ENCODE measurements around the gene ADGRD1.
"Not testable (repeated sequence)": the region's sequence is repeated elsewhere in the genome, so short reads cannot be mapped to it uniquely, and the experiment has no call there.

Gene ADGRD1

DNA sequence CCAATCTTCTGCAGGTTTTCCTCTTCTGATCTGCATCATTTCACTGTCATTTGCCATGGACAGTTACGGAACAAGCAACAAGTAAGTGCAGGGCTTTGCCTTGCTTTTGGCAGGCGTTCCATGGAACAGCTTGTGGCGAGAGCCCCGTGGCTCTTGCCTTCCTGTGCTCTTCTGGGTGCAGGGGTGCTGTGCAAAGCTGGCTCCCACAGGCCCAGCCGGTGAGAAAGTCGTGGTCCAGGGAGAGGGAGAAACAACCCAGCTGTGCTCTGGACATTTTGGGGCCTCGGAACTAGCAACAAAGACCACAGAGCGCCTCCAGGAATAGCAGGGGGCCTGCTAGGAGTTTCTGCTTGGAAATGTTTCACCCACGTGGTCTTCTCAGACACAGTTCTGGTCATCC is 164.7 kb downstream of the ADGRD1 start:
- Histone ChIP-seq H3K4me1 (ENCODE audit: control insufficient read depth, low read depth, low read length) (no peaks in the 10 kb centered on the region), H3K9me3 (ENCODE audit: control insufficient read depth, low read depth, low read length) (no peaks in the 10 kb centered on the region), H3K36me3 (ENCODE audit: control insufficient read depth, low read depth, low read length) (no peaks in the 10 kb centered on the region), H3K4me3 (ENCODE audit: low read length) (no peak overlapping the region), H3K9ac (ENCODE audit: low read length) (no peak overlapping the region), H3K27ac (ENCODE audit: low read length) (no peak overlapping the region), H3K27me3 (ENCODE audit: control insufficient read depth, insufficient read depth, low read length) (no peaks in the 10 kb centered on the region)

DNA sequence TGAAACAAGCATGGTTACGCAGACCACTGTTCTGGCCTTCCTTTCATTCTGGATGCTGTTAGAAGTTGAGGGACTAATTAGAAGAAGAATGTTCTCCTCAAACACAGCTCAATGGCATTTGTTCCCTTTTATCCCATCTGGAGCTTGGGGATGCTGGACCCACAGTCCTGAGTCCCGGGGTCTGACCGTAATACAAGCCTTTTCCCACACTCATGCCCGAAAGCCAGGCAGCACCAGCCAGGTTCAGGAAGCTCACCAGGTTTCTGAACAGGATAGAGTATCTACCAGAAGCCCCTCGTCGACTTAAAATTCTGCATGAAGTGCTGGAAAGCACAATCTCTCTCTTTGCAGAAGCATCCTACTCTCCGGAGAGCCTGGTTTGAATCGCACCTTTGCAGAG is 165.6 kb downstream of the ADGRD1 start:
- H3K9me3 ChIP-seq (ENCODE audit: control insufficient read depth, low read depth, low read length); H3K27me3 ChIP-seq (ENCODE audit: control insufficient read depth, insufficient read depth, low read length): not testable (repeated sequence)

DNA sequence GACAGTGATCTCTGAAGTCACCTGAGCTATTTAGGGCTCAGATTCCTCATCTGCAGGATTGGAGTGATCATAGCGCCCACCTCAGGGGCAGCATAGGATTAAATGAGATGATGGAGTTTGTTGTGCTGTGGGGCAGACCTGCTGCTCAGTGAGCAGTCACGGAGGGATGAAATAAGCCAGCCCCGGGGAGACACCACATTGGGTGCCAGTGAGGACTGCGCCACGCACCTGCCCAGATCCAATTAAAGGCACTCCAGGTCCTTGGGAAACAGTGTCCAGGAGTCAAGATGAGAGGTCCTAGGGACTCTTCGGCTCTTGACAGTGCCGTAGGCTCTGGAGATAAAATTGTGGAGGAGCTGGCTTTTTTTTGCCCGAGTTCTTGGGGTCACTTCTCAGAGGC is 166.2 kb downstream of the ADGRD1 start:
- Histone ChIP-seq H3K36me3 (ENCODE audit: control insufficient read depth, low read depth, low read length) (no peaks in the 10 kb centered on the region), H3K27ac (ENCODE audit: low read length) (no peak overlapping the region), H3K9ac (ENCODE audit: low read length) (no peak overlapping the region), H3K4me3 (ENCODE audit: low read length) (no peak overlapping the region), H3K27me3 (ENCODE audit: control insufficient read depth, insufficient read depth, low read length) (no peaks in the 10 kb centered on the region), H3K9me3 (ENCODE audit: control insufficient read depth, low read depth, low read length) (no peaks in the 10 kb centered on the region), H3K4me1 (ENCODE audit: control insufficient read depth, low read depth, low read length) (no peaks in the 10 kb centered on the region)

More for the DNA sequence above, 165.6 kb downstream of the ADGRD1 start:
- H3K4me1 ChIP-seq (ENCODE audit: control insufficient read depth, low read depth, low read length); H3K9ac ChIP-seq (ENCODE audit: low read length); H3K4me3 ChIP-seq (ENCODE audit: low read length); H3K27ac ChIP-seq (ENCODE audit: low read length); H3K36me3 ChIP-seq (ENCODE audit: control insufficient read depth, low read depth, low read length): not testable (repeated sequence)

DNA sequence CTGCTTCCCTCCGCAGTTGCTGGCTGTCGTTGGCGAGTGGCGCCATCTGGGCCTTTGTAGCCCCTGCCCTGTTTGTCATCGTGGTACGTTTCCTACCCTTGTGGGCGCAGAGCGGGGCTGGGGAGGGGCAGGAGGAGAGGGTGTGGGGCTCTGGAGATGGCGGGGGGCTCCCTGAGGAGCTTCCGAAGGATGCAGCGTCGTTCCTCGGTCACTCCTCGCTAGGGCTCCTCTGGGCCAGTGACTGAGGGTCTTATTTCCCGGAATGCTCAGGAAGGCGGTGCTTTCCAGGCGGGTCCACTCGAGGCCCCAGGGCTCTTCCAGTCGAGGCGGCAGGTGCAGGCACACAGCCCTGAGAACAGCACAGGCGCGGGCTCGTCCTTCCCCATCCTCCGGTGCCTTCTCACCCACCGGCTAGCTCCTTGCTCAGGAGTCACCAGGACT is 167.1 kb downstream of the ADGRD1 start:
- Histone ChIP-seq H3K27me3 (ENCODE audit: control insufficient read depth, insufficient read depth, low read length) (no peaks in the 10 kb centered on the region), H3K9ac (ENCODE audit: low read length) (no peak overlapping the region), H3K4me1 (ENCODE audit: control insufficient read depth, low read depth, low read length) (no peaks in the 10 kb centered on the region), H3K4me3 (ENCODE audit: low read length) (no peak overlapping the region), H3K9me3 (ENCODE audit: control insufficient read depth, low read depth, low read length) (no peaks in the 10 kb centered on the region), H3K36me3 (ENCODE audit: control insufficient read depth, low read depth, low read length) (no peaks in the 10 kb centered on the region), H3K27ac (ENCODE audit: low read length) (no peak overlapping the region)

DNA sequence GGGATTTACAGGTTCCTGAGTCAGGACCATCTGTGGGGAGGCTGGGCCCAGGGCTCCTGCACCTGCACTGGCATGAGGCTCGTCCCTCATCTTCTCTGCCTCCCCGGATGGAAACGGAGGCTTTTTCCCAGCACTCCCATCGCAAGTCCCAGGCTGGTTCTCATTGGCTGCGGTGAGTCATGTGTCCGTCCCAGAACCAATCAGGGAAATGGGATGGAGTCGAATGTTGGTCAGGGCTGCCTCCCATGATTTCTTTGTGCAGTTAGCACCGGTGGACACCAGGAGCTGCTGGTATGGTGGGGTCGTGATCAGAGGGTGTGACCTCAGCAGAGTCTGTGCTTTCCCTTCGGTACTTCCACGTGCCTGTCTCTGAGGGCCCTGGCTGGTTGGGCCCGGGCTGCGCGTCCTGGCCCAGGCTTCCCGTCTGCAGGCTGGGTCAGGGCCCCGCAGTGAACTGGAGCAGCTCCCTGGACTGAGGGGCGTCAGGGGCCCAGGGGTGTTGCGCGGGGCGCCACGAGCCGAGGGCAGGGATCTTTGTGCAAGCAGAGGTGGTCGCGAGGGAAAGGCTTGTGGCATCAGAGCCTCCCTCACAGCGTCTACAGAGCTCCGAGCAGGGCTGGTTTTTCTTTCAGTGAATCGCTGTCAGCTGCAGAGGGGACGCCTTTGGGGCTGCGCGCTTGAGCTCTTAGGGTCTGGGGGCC is 168.1 kb downstream of the ADGRD1 start:
- Histone ChIP-seq H3K4me1 (ENCODE audit: control insufficient read depth, low read depth, low read length) (no peaks in the 10 kb centered on the region), H3K9ac (ENCODE audit: low read length) (no peak overlapping the region), H3K36me3 (ENCODE audit: control insufficient read depth, low read depth, low read length) (no peaks in the 10 kb centered on the region), H3K4me3 (ENCODE audit: low read length) (no peak overlapping the region), H3K27ac (ENCODE audit: low read length) (no peak overlapping the region), H3K27me3 (ENCODE audit: control insufficient read depth, insufficient read depth, low read length) (no peaks in the 10 kb centered on the region), H3K9me3 (ENCODE audit: control insufficient read depth, low read depth, low read length) (no peaks in the 10 kb centered on the region)

DNA sequence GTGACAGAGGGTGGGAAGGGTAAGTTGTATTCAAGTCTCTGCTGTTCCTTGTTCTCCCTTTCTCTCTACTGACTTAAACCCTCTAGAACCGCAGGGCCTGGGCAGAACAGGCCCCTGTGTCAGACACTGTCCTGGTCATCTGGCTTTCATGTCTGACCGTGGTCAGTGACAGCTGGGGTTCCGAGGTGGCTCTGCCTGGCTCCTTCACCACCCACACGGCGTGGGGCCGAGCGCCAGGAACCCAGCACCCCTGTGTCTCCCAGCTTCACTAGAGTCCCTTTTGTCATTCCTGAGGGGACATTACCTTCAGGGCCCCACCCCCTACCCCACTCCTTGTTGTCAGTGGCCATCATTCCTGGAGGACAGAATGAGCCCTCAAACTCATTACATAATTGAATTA is 168.9 kb downstream of the ADGRD1 start:
- H3K9me3 ChIP-seq (ENCODE audit: control insufficient read depth, low read depth, low read length): no peaks in the 10 kb centered on the region
- no peaks in the 10 kb centered on the region for H3K4me1 ChIP-seq (ENCODE audit: control insufficient read depth, low read depth, low read length)
- H3K27ac ChIP-seq (ENCODE audit: low read length): no peak overlapping the region
- no peaks in the 10 kb centered on the region for H3K27me3 ChIP-seq (ENCODE audit: control insufficient read depth, insufficient read depth, low read length)
- no peaks in the 10 kb centered on the region for H3K36me3 ChIP-seq (ENCODE audit: control insufficient read depth, low read depth, low read length)
- no peak overlapping the region for H3K9ac ChIP-seq (ENCODE audit: low read length)
- H3K4me3 ChIP-seq (ENCODE audit: low read length): no peak overlapping the region

DNA sequence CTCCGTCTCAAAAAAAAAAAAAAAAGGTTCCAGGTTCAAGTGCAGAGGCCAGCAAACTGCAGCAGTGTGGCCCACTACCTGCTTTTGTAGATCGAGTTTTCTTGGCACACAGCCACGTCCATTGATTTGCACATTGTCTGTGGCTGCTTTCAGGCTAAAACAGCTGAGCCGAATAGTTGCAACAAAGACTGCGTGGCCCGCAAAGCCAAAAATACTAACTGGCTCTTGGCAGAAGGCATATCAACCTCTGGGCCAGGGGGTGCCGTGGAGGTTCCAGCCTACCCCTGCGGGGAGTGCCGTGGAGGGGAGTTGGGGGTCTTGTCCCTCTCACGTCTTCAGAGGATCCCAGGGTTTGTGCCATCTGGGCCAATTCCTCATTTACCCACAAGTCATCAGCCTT is 170.1 kb downstream of the ADGRD1 start:
- Histone ChIP-seq H3K36me3 (ENCODE audit: control insufficient read depth, low read depth, low read length) (no peaks in the 10 kb centered on the region), H3K4me1 (ENCODE audit: control insufficient read depth, low read depth, low read length) (no peaks in the 10 kb centered on the region)

DNA sequence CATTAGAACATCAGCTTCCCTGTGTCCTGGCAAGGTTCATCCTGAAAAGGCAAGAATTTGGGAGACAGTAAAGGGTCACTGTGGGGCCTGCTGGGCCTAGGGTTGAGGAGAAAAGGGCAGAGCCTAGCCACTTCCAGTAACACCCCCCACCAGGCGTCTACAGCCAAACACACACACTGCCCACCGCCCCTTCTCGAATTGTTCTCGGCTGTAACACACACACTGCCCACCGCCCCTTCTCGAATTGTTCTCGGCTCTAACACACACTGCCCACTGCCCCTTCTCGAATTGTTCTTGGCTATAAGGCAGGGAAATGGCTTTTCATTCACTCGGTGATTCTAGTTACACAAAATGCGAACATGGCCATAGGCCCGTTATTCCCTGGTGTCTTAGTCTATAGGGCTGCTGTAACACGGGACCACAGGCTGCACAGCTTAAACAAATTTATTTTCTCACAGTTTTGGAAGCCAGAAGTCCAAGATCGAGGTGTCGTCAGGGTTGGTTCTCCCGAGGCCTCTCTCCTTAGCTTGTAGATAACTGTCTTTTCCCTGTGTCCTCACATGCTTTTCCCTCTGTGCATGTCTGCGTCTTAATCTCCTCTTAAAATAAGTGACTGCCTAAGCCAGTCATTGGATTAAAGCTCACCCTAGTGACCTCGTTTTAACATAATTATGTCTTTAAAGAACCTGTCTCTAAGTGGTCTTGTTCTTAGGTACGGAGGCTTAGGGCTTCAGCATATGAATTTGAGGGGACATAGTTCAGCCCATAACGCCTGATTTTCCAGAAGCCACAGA is 171.0 kb downstream of the ADGRD1 start:
- H3K9ac ChIP-seq (ENCODE audit: low read length): no peak overlapping the region
- no peaks in the 10 kb centered on the region for H3K4me1 ChIP-seq (ENCODE audit: control insufficient read depth, low read depth, low read length)
- no peaks in the 10 kb centered on the region for H3K27me3 ChIP-seq (ENCODE audit: control insufficient read depth, insufficient read depth, low read length)
- H3K9me3 ChIP-seq (ENCODE audit: control insufficient read depth, low read depth, low read length): no peaks in the 10 kb centered on the region
- H3K4me3 ChIP-seq (ENCODE audit: low read length): no peak overlapping the region
- H3K27ac ChIP-seq (ENCODE audit: low read length): no peak overlapping the region
- H3K36me3 ChIP-seq (ENCODE audit: control insufficient read depth, low read depth, low read length): no peaks in the 10 kb centered on the region

More for the DNA sequence above, 170.1 kb downstream of the ADGRD1 start:
- H3K9ac ChIP-seq (ENCODE audit: low read length): no peak overlapping the region
- H3K27me3 ChIP-seq (ENCODE audit: control insufficient read depth, insufficient read depth, low read length): no peaks in the 10 kb centered on the region
- no peak overlapping the region for H3K27ac ChIP-seq (ENCODE audit: low read length)
- no peaks in the 10 kb centered on the region for H3K9me3 ChIP-seq (ENCODE audit: control insufficient read depth, low read depth, low read length)
- no peak overlapping the region for H3K4me3 ChIP-seq (ENCODE audit: low read length)

DNA sequence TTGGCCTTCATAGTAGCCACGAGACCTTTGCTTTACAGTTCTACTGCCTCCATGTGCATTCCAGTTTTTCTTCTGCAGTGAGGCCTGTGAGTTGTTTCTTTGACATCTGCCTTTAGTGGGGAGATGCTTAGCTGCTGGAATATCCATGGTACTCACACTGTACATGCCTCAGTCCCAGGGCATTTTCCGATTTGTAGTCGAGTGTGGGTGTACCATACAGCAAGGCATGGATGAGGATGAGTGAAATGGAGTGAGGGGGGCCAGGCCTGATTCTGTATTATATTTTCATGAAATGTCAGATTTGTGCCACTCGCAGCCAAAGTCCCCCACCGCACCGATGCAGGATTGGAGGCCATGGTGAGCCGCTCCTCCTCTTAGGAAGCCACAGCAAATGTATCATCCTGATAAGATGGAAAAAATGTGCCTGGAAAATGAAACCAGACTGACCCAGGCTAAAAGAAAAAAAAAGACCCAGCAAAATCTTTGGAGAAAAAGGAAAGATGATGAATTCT is 173.0 kb downstream of the ADGRD1 start:
- H3K36me3 ChIP-seq (ENCODE audit: control insufficient read depth, low read depth, low read length): no peaks in the 10 kb centered on the region
- H3K4me3 ChIP-seq (ENCODE audit: low read length): no peak overlapping the region
- no peak overlapping the region for H3K27ac ChIP-seq (ENCODE audit: low read length)
- no peaks in the 10 kb centered on the region for H3K4me1 ChIP-seq (ENCODE audit: control insufficient read depth, low read depth, low read length)
- H3K27me3 ChIP-seq (ENCODE audit: control insufficient read depth, insufficient read depth, low read length): no peaks in the 10 kb centered on the region
- H3K9me3 ChIP-seq (ENCODE audit: control insufficient read depth, low read depth, low read length): no peaks in the 10 kb centered on the region
- H3K9ac ChIP-seq (ENCODE audit: low read length): no peak overlapping the region

DNA sequence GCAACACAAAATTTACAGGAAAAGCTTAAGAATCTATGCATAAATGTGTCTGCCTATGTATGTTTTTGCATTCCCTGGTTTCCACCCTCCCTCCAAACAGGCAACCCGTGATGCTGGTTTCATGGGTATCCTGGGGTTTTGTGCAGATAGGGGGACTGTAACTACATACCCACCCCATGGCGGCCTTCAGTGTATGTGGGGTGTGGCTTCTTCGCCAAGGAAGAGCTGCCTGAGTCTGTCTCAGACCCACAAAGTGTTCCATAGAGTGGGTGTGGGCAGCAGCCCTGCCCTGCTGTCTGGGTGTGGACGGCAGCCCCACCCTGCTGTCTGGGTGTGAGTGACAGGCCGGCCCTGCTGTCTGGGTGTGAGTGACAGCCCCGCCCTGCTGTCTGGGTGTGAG is 174.8 kb downstream of the ADGRD1 start:
- no peak overlapping the region for H3K4me3 ChIP-seq (ENCODE audit: low read length)
- no peak overlapping the region for H3K9ac ChIP-seq (ENCODE audit: low read length)
- no peaks in the 10 kb centered on the region for H3K9me3 ChIP-seq (ENCODE audit: control insufficient read depth, low read depth, low read length)
- H3K27me3 ChIP-seq (ENCODE audit: control insufficient read depth, insufficient read depth, low read length): no peaks in the 10 kb centered on the region
- H3K4me1 ChIP-seq (ENCODE audit: control insufficient read depth, low read depth, low read length): no peaks in the 10 kb centered on the region
- H3K36me3 ChIP-seq (ENCODE audit: control insufficient read depth, low read depth, low read length): no peaks in the 10 kb centered on the region
- H3K27ac ChIP-seq (ENCODE audit: low read length): no peak overlapping the region

DNA sequence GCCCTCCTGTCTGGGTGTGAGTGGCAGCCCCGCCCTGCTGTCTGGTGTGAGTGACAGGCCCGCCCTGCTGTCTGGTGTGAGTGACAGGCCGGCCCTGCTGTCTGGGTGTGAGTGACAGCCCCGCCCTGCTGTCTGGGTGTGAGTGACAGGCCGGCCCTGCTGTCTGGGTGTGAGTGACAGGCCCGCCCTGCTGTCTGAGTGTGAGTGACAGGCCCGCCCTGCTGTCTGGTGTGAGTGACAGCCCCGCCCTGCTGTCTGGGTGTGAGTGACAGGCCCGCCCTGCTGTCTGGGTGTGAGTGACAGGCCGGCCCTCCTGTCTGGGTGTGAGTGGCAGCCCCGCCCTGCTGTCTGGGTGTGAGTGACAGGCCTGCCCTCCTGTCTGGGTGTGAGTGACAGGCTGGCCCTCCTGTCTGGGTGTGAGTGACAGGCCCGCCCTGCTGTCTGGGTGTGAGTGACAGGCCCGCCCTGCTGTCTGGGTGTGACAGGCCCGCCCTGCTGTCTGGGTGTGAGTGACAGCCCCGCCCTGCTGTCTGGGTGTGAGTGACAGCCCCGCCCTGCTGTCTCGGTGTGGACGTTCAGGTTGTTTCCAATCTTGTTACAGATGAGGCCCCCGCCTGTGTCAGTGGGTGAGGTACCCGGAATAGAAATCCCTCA is 175.4 kb downstream of the ADGRD1 start:
- not testable (repeated sequence) for H3K27ac ChIP-seq (ENCODE audit: low read length); H3K27me3 ChIP-seq (ENCODE audit: control insufficient read depth, insufficient read depth, low read length); H3K9ac ChIP-seq (ENCODE audit: low read length); H3K4me3 ChIP-seq (ENCODE audit: low read length); H3K4me1 ChIP-seq (ENCODE audit: control insufficient read depth, low read depth, low read length); H3K9me3 ChIP-seq (ENCODE audit: control insufficient read depth, low read depth, low read length); H3K36me3 ChIP-seq (ENCODE audit: control insufficient read depth, low read depth, low read length)
